ENCODE data around the gene TNC.

TNC gene

DNA sequence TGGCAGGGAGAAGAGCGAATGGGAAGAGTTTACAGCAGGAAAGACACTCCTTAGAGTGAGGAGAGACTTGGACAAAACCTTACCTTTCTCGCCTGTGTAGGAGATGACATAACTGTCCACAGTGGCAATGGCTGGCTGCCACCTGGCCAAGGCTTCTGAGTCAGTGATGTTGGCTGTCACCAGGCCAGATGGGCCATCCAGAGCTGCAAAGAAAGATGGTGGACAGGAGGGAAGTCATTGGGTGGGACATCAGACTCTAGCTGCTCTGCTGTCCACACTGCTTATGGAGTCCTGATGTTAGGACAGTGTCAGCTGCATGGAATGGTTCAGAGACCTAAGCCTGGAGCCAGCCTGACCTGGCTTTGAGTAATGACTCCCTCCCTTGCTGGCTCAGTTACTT is 79.8 kb downstream of the TNC start:
- H3K4me2 ChIP-seq (ENCODE audit: low read depth, low read length, poor library complexity, severe bottlenecking) = no peak overlapping the region
- no peak overlapping the region for H3K27ac ChIP-seq (ENCODE audit: low read depth, low read length)
- no peaks in the 10 kb centered on the region for H3K27me3 ChIP-seq (ENCODE audit: low read length)
- H2AFZ ChIP-seq (ENCODE audit: low read depth, low read length, severe bottlenecking) = no peak overlapping the region
- H3K36me3 ChIP-seq (ENCODE audit: low read length) = no peaks in the 10 kb centered on the region
- no peaks in the 10 kb centered on the region for H3F3A ChIP-seq (ENCODE audit: insufficient read depth)
- no peak overlapping the region for H3K9ac ChIP-seq (ENCODE audit: low read length)
- H3K4me3 ChIP-seq (ENCODE audit: insufficient read depth, low read length, poor library complexity, severe bottlenecking) = no peak overlapping the region
- no peaks in the 10 kb centered on the region for H3K9me3 ChIP-seq (ENCODE audit: insufficient read depth, low read length)
- H4K20me1 ChIP-seq (ENCODE audit: low read depth, low read length) = no peaks in the 10 kb centered on the region
- no peaks in the 10 kb centered on the region for H3K9me2 ChIP-seq (replicated peaks; ENCODE audit: insufficient read depth, low read length)
- H3K79me2 ChIP-seq (ENCODE audit: insufficient read depth, low read length) = no peaks in the 10 kb centered on the region
- no peak for TF ChIP-seq EZH2phosphoT487 (conservative IDR thresholded peaks at IDR 0.05; ENCODE audit: low read length)
- TF ChIP-seq, protein P1, sequence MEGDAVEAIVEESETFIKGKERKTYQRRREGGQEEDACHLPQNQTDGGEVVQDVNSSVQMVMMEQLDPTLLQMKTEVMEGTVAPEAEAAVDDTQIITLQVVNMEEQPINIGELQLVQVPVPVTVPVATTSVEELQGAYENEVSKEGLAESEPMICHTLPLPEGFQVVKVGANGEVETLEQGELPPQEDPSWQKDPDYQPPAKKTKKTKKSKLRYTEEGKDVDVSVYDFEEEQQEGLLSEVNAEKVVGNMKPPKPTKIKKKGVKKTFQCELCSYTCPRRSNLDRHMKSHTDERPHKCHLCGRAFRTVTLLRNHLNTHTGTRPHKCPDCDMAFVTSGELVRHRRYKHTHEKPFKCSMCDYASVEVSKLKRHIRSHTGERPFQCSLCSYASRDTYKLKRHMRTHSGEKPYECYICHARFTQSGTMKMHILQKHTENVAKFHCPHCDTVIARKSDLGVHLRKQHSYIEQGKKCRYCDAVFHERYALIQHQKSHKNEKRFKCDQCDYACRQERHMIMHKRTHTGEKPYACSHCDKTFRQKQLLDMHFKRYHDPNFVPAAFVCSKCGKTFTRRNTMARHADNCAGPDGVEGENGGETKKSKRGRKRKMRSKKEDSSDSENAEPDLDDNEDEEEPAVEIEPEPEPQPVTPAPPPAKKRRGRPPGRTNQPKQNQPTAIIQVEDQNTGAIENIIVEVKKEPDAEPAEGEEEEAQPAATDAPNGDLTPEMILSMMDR (IDR thresholded peaks at IDR 0.05; ENCODE audit: insufficient read depth, low read length, poor library complexity, severe bottlenecking) = no peak

DNA sequence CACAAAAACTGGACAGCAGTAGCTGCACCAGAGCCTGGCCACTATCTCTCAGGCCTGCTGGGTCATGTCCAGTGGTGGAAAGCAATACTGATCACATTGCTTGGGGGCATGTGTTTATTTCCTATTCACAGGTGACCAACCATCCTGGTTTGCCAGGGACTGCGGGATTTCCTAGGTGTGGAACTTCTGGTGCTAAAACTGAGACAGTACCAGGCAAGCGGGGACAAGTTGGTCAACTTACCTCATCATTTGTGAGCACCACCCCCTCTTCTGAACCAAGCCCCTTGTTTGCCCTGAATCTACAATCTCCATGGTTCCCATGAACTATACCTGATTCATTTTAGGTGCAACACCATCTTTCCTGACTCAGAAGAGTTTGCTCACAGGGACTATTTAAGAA is 81.3 kb downstream of the TNC start:
- H3K9ac ChIP-seq (ENCODE audit: low read length) = no peak overlapping the region
- H3K27ac ChIP-seq (ENCODE audit: low read depth, low read length) = no peak overlapping the region
- no peaks in the 10 kb centered on the region for H3K9me3 ChIP-seq (ENCODE audit: insufficient read depth, low read length)
- H3K4me2 ChIP-seq (ENCODE audit: low read depth, low read length, poor library complexity, severe bottlenecking) = no peak overlapping the region
- no peaks in the 10 kb centered on the region for H4K20me1 ChIP-seq (ENCODE audit: low read depth, low read length)
- H2AFZ ChIP-seq (ENCODE audit: low read depth, low read length, severe bottlenecking) = no peak overlapping the region
- no peak for TF ChIP-seq EZH2phosphoT487 (conservative IDR thresholded peaks at IDR 0.05; ENCODE audit: low read length)
- TF ChIP-seq, protein P1 (IDR thresholded peaks at IDR 0.05; ENCODE audit: insufficient read depth, low read length, poor library complexity, severe bottlenecking) = no peak
- no peaks in the 10 kb centered on the region for H3F3A ChIP-seq (ENCODE audit: insufficient read depth)
- no peaks in the 10 kb centered on the region for H3K9me2 ChIP-seq (replicated peaks; ENCODE audit: insufficient read depth, low read length)
- H3K27me3 ChIP-seq (ENCODE audit: low read length) = no peaks in the 10 kb centered on the region
- no peaks in the 10 kb centered on the region for H3K36me3 ChIP-seq (ENCODE audit: low read length)
- no peaks in the 10 kb centered on the region for H3K79me2 ChIP-seq (ENCODE audit: insufficient read depth, low read length)
- no peak overlapping the region for H3K4me3 ChIP-seq (ENCODE audit: insufficient read depth, low read length, poor library complexity, severe bottlenecking)

DNA sequence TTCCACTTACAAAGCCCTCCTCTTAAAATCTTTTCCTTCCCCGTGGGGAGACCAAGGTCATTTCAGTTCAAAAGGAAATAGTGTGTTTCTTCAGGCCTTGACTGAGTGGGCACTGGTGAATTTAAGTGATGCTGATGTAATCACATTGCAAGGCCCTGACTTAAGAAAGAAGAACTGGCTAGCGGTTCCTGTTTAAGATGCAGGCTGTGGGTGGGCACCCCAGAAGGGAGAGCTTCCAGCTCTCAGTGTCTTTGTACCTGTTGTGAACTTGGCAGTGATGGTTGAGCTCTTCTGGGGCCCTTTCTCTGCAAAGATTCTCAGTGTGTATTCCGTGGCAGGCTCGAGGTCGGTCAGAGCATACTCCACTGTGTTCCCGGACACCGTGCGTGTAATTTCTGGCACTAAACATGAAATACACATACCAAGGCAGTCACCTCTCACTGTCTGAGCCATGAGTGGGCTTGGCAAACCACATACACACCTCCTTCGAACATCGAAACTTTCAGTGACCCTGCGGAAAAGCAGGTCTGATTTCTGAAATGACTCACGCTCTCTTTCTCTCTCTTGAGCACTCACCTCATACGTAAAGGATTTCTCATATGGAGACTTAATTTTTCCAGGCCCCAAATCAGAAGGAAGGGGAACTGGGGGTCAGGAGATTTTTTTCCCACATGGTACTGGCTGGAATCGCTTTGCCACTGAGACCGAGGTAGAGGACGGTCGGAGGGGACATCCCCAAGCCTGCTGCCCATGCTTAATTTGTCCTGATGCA is 81.9 kb downstream of the TNC start:
- H3K27ac ChIP-seq (ENCODE audit: low read depth, low read length) = no peak overlapping the region
- TF ChIP-seq, protein P1 (IDR thresholded peaks at IDR 0.05; ENCODE audit: insufficient read depth, low read length, poor library complexity, severe bottlenecking) = no peak
- TF ChIP-seq EZH2phosphoT487 (conservative IDR thresholded peaks at IDR 0.05; ENCODE audit: low read length) = no peak

More for the DNA sequence above, 81.9 kb downstream of the TNC start:
- H3F3A ChIP-seq (ENCODE audit: insufficient read depth) = no peaks in the 10 kb centered on the region
- no peaks in the 10 kb centered on the region for H3K79me2 ChIP-seq (ENCODE audit: insufficient read depth, low read length)
- H4K20me1 ChIP-seq (ENCODE audit: low read depth, low read length) = no peaks in the 10 kb centered on the region
- no peak overlapping the region for H3K9ac ChIP-seq (ENCODE audit: low read length)
- H3K27me3 ChIP-seq (ENCODE audit: low read length) = no peaks in the 10 kb centered on the region
- H3K4me3 ChIP-seq (ENCODE audit: insufficient read depth, low read length, poor library complexity, severe bottlenecking) = no peak overlapping the region
- no peaks in the 10 kb centered on the region for H3K36me3 ChIP-seq (ENCODE audit: low read length)
- H3K4me2 ChIP-seq (ENCODE audit: low read depth, low read length, poor library complexity, severe bottlenecking) = no peak overlapping the region
- no peak overlapping the region for H2AFZ ChIP-seq (ENCODE audit: low read depth, low read length, severe bottlenecking)
- H3K9me3 ChIP-seq (ENCODE audit: insufficient read depth, low read length) = no peaks in the 10 kb centered on the region
- H3K9me2 ChIP-seq (replicated peaks; ENCODE audit: insufficient read depth, low read length) = no peaks in the 10 kb centered on the region

All from SU-DHL-6 (cell line).